ENCODE measurements around the gene TREML2.
A peak's percentile ranks its signal among the peaks of the same experiment; 100 is the strongest.
"Not testable (repeated sequence)": the region's sequence is repeated elsewhere in the genome, so short reads cannot be mapped to it uniquely, and the experiment has no call there.

TREML2 gene

GRCh38 chr6:41200901-41201763, at the start of gene TREML2:
Gene TREML2, minus strand, starts transcription at chr6:41201149. Its CDS starts 141 bp downstream, at chr6:41201008.
- DNase-seq: peak; percentile 82

- no peak for DNase-seq
Measured at GRCh38 chr6:41247882-41248705, 47.1 kb upstream of the TREML2 start.

GRCh38 chr6:41247288-41247865, 46.4 kb upstream of the TREML2 start:
- DNase-seq: no peak

- not testable (repeated sequence) for DNase-seq
Measured at GRCh38 chr6:41246529-41246928, 45.6 kb upstream of the TREML2 start.

GRCh38 chr6:41239467-41240159, 38.7 kb upstream of the TREML2 start:
- no peak for DNase-seq

GRCh38 chr6:41237128-41237527, 36.2 kb upstream of the TREML2 start:
- no peak for DNase-seq

GRCh38 chr6:41236276-41236675, 35.3 kb upstream of the TREML2 start:
- no peak for DNase-seq

- no peak for DNase-seq
Measured at GRCh38 chr6:41232667-41233066, 31.7 kb upstream of the TREML2 start.

GRCh38 chr6:41231246-41231645, 30.3 kb upstream of the TREML2 start:
- DNase-seq: no peak

GRCh38 chr6:41229721-41230120, 28.8 kb upstream of the TREML2 start:
- DNase-seq: no peak

GRCh38 chr6:41228616-41229015, 27.7 kb upstream of the TREML2 start:
- DNase-seq: peak; percentile 40

GRCh38 chr6:41228096-41228495, 27.1 kb upstream of the TREML2 start, which contains the start of gene TREML4:
Gene TREML4, plus strand, starts transcription at chr6:41228349. Its CDS starts 79 bp downstream, at chr6:41228428.
- no peak for DNase-seq

- DNase-seq: no peak
Measured at GRCh38 chr6:41226752-41227151, 25.8 kb upstream of the TREML2 start.

GRCh38 chr6:41224800-41225199, 23.9 kb upstream of the TREML2 start:
- peak; percentile 23 for DNase-seq

- peak; percentile 10 for DNase-seq
Measured at GRCh38 chr6:41222513-41222912, 21.6 kb upstream of the TREML2 start.

- no peak for DNase-seq
Measured at GRCh38 chr6:41222045-41222444, 21.1 kb upstream of the TREML2 start.

GRCh38 chr6:41216616-41217015, 15.7 kb upstream of the TREML2 start:
- DNase-seq: no peak

GRCh38 chr6:41215777-41216176, 14.8 kb upstream of the TREML2 start:
- no peak for DNase-seq

- DNase-seq: no peak
Measured at GRCh38 chr6:41214559-41215238, 13.8 kb upstream of the TREML2 start.

GRCh38 chr6:41209547-41210320, 8.8 kb upstream of the TREML2 start:
- DNase-seq: no peak

GRCh38 chr6:41208439-41209106, 7.6 kb upstream of the TREML2 start:
- no peak for DNase-seq

All from MV-4-11 (cell line).